Measurements from ENCODE around the gene CBARP.

CBARP gene

GRCh38 chr19:1222394-1222793 lies 15.4 kb downstream of the CBARP start:
- DNase-seq (ENCODE audit: low read depth in 2 of 2): no peak
- no peak overlapping the region for H3K4me3 ChIP-seq (replicated peaks in 1 of 2; ENCODE audit: low read depth in 2 of 2, low read length in 2 of 2)
- TF ChIP-seq CTCF (IDR thresholded peaks at IDR 0.05; ENCODE audit: low read depth, low read length): peak; percentile 9

- no peak overlapping the region for H3K4me3 ChIP-seq (replicated peaks in 1 of 2; ENCODE audit: low read depth in 2 of 2, low read length in 2 of 2)
- no peak for TF ChIP-seq CTCF (IDR thresholded peaks at IDR 0.05; ENCODE audit: low read depth, low read length)
- no peak for DNase-seq (ENCODE audit: low read depth in 2 of 2)
Observed at GRCh38 chr19:1221904-1222255, 15.9 kb downstream of the CBARP start.

GRCh38 chr19:1220976-1221903 lies 16.6 kb downstream of the CBARP start:
- peak; percentile 78 for TF ChIP-seq CTCF (IDR thresholded peaks at IDR 0.05; ENCODE audit: low read depth, low read length)
- peak; percentile 58 to 68 for DNase-seq (ENCODE audit: low read depth in 2 of 2)

GRCh38 chr19:1220477-1220930 lies 17.3 kb downstream of the CBARP start:
- no peak overlapping the region for H3K4me3 ChIP-seq (replicated peaks in 1 of 2; ENCODE audit: low read depth in 2 of 2, low read length in 2 of 2)
- TF ChIP-seq CTCF (IDR thresholded peaks at IDR 0.05; ENCODE audit: low read depth, low read length): peak; percentile 4

More at GRCh38 chr19:1220976-1221903, 16.6 kb downstream of the CBARP start:
- H3K4me3 ChIP-seq (replicated peaks in 1 of 2; ENCODE audit: low read depth in 2 of 2, low read length in 2 of 2): no peak overlapping the region

GRCh38 chr19:1219786-1220476 lies 17.9 kb downstream of the CBARP start:
- DNase-seq (ENCODE audit: low read depth in 2 of 2): no peak
- H3K4me3 ChIP-seq (replicated peaks in 1 of 2; ENCODE audit: low read depth in 2 of 2, low read length in 2 of 2): no peak overlapping the region
- no peak for TF ChIP-seq CTCF (IDR thresholded peaks at IDR 0.05; ENCODE audit: low read depth, low read length)

More at GRCh38 chr19:1220477-1220930, 17.3 kb downstream of the CBARP start:
- DNase-seq (ENCODE audit: low read depth in 2 of 2): no peak

- H3K4me3 ChIP-seq (replicated peaks in 1 of 2; ENCODE audit: low read depth in 2 of 2, low read length in 2 of 2): no peak overlapping the region
- no peak for DNase-seq (ENCODE audit: low read depth in 2 of 2)
- TF ChIP-seq CTCF (IDR thresholded peaks at IDR 0.05; ENCODE audit: low read depth, low read length): no peak
Observed at GRCh38 chr19:1218751-1219567, 18.8 kb downstream of the CBARP start.
